H1 (cell line): Measurements from ENCODE around the gene BRSK2. TPM values are rescaled to one million over a fixed set of nuclear protein-coding genes. Genes with fewer than 3 reads are reported as not detected.

Source experiments
- CTCF ChIA-PET: fragments of 300-600 bp; sonication (Branson Sonifier 250); formaldehyde crosslinking; loops from one replicate; lab custom pipeline; 2021; ENCODE audit not compliant: partially characterized antibody; lab: Charles Lee
- POLR2A ChIA-PET: fragments of 300-600 bp; sonication (Branson Sonifier 250); formaldehyde crosslinking; loops from one replicate; lab custom pipeline; 2021; ENCODE audit warnings: inconsistent platforms; ENCODE audit not compliant: partially characterized antibody; lab: Charles Lee
- DNase-seq, 2 experiments: peaks; one replicate each; pipeline versions ENCODE4 v3.0.0 to v3.0.0-alpha.2; 2010 to 2022; ENCODE audit warnings: low spot score in 2 of 2, low read depth in 1 of 2, mixed read lengths in 1 of 2
- FAIRE-seq: peaks from 2 replicates; lab custom pipeline; 2011; peaks lifted over from hg19 to GRCh38; lab: Jason Lieb, UNC
- H2AFZ ChIP-seq: 2 replicates; pipeline ENCODE4 v1.8.1; 2012; ENCODE audit warnings: low read length, inconsistent platforms
- H2AK5ac ChIP-seq: 2 replicates; pipeline ENCODE4 v1.6.1; 2013; ENCODE audit warnings: low read depth, low read length
- H2BK120ac ChIP-seq: replicated peaks from 2 replicates; pipeline ENCODE3; 2013; ENCODE audit warnings: low read depth, low read length, inconsistent platforms
- H2BK12ac ChIP-seq: 2 replicates; pipeline ENCODE4 v1.6.1; 2013; ENCODE audit warnings: low read depth, low read length
- H2BK15ac ChIP-seq: 2 replicates; pipeline ENCODE4 v1.6.1; 2013; ENCODE audit warnings: low read length
- H2BK20ac ChIP-seq: 2 replicates; pipeline ENCODE4 v1.6.1; 2013; ENCODE audit warnings: low read length
- H2BK5ac ChIP-seq: 2 replicates; pipeline ENCODE4 v1.6.1; 2013; ENCODE audit warnings: low read depth, low read length
- H3K14ac ChIP-seq: 2 replicates; pipeline ENCODE4 v1.6.1; 2013; ENCODE audit warnings: inconsistent platforms; ENCODE audit not compliant: insufficient read length
- H3K18ac ChIP-seq: 2 replicates; pipeline ENCODE4 v1.6.1; 2013; ENCODE audit warnings: low read length; ENCODE audit errors: extremely low read depth
- H3K23ac ChIP-seq: 2 replicates; pipeline ENCODE4 v1.6.1; 2013; ENCODE audit warnings: inconsistent platforms; ENCODE audit not compliant: insufficient read length
- H3K23me2 ChIP-seq: 2 replicates; pipeline ENCODE4 v1.6.1; 2013; ENCODE audit warnings: low read depth, low read length
- H3K27ac ChIP-seq: 2 replicates; pipeline ENCODE4 v1.6.1; 2011; ENCODE audit warnings: low read depth, low read length, inconsistent platforms
- H3K27me3 ChIP-seq, 4 experiments: replicated peaks in 1 of 4; 1 replicate in 1 of 4; 2 replicates in 3 of 4; pipeline versions ENCODE4 v1.6.1 to v1.8.1; 2011 to 2013; ENCODE audit warnings: low read length in 3 of 4, mild to moderate bottlenecking in 3 of 4, inconsistent platforms in 2 of 4, mixed read lengths in 2 of 4, moderate library complexity in 1 of 4; ENCODE audit not compliant: control insufficient read depth in 3 of 4, insufficient read depth in 3 of 4; ENCODE audit errors: extremely low read depth in 1 of 4
- H3K36me3 ChIP-seq, 4 experiments: 2 replicates each; pipeline versions ENCODE4 v1.6.1 to v1.8.1; 2011 to 2013; ENCODE audit warnings: mild to moderate bottlenecking in 4 of 4, low read length in 3 of 4, moderate library complexity in 2 of 4, control low read depth in 1 of 4, inconsistent platforms in 1 of 4; ENCODE audit not compliant: insufficient read depth in 4 of 4, control insufficient read depth in 2 of 4
- H3K4ac ChIP-seq: replicated peaks from 2 replicates; pipeline ENCODE3; 2013; ENCODE audit warnings: low read length, low read depth, mixed read lengths, inconsistent platforms; ENCODE audit not compliant: insufficient read length
- H3K4me1 ChIP-seq, 4 experiments: replicated peaks in 1 of 4; 1 replicate in 1 of 4; 2 replicates in 3 of 4; pipeline versions ENCODE4 v1.6.1 to v1.8.1; 2011 to 2013; ENCODE audit warnings: low read length in 3 of 4, inconsistent platforms in 2 of 4, mixed read lengths in 1 of 4; ENCODE audit not compliant: insufficient read depth in 4 of 4, control insufficient read depth in 3 of 4
- H3K4me2 ChIP-seq, 2 experiments: 2 replicates each; pipeline versions ENCODE4 v1.6.1 to v1.8.1; 2011 to 2013; ENCODE audit warnings: low read depth in 2 of 2, low read length in 2 of 2, control low read depth in 1 of 2, inconsistent platforms in 1 of 2, mild to moderate bottlenecking in 1 of 2; ENCODE audit not compliant: insufficient read depth in 1 of 2
- H3K4me3 ChIP-seq, 4 experiments: fragments of 200-600, 300-600 bp in 1 of 4; sonication (generic), shearing (Covaris generic), sonication (Bioruptor Twin) in 1 of 4; 2 replicates each; pipeline versions ENCODE4 v1.5.1 to v1.8.1; 2011 to 2016; ENCODE audit warnings: low read length in 4 of 4, low read depth in 3 of 4, control low read depth in 2 of 4, inconsistent platforms in 2 of 4, mild to moderate bottlenecking in 2 of 4, mixed read lengths in 1 of 4, moderate library complexity in 1 of 4; ENCODE audit not compliant: insufficient read depth in 2 of 4; ENCODE audit errors: extremely low read depth in 1 of 4
- H3K56ac ChIP-seq: replicated peaks from 2 replicates; pipeline ENCODE3; 2013; ENCODE audit warnings: low read depth, mild to moderate bottlenecking, mixed read lengths, low read length, inconsistent platforms; ENCODE audit not compliant: insufficient read length
- H3K79me1 ChIP-seq: 2 replicates; pipeline ENCODE4 v1.6.1; 2013; ENCODE audit warnings: low read depth, low read length, control low read depth
- H3K79me2 ChIP-seq, 2 experiments: 2 replicates each; pipeline versions ENCODE4 v1.6.1 to v1.8.1; 2012 to 2013; ENCODE audit warnings: low read length in 2 of 2, mild to moderate bottlenecking in 2 of 2, inconsistent platforms in 1 of 2; ENCODE audit not compliant: insufficient read depth in 2 of 2, control insufficient read depth in 1 of 2
- H3K9ac ChIP-seq, 4 experiments: replicated peaks in 1 of 4; 1 replicate in 1 of 4; 2 replicates in 3 of 4; pipeline versions ENCODE4 v1.6.1 to v1.8.1; 2011 to 2013; ENCODE audit warnings: low read depth in 3 of 4, low read length in 3 of 4, control low read depth in 2 of 4, mild to moderate bottlenecking in 2 of 4, moderate library complexity in 2 of 4, inconsistent platforms in 1 of 4; ENCODE audit errors: extremely low read depth in 1 of 4
- H3K9me3 ChIP-seq, 2 experiments: 2 replicates each; pipeline versions ENCODE4 v1.6.1 to v1.8.1; 2012 to 2013; ENCODE audit warnings: mild to moderate bottlenecking in 2 of 2, moderate library complexity in 2 of 2, control low read depth in 1 of 2, inconsistent platforms in 1 of 2, low read depth in 1 of 2, low read length in 1 of 2, mixed read lengths in 1 of 2; ENCODE audit not compliant: insufficient read depth in 2 of 2
- H4K20me1 ChIP-seq, 2 experiments: replicated peaks in 1 of 2; 2 replicates each; pipeline versions ENCODE3 to v1.8.1; 2011 to 2013; ENCODE audit warnings: inconsistent platforms in 2 of 2, low read length in 2 of 2, mild to moderate bottlenecking in 1 of 2; ENCODE audit not compliant: insufficient read depth in 2 of 2, control insufficient read depth in 1 of 2
- H4K5ac ChIP-seq: 2 replicates; pipeline ENCODE4 v1.6.1; 2013; ENCODE audit warnings: low read length, low read depth, mixed read lengths, inconsistent platforms; ENCODE audit not compliant: insufficient read length
- H4K8ac ChIP-seq: 2 replicates; pipeline ENCODE4 v1.8.0; 2013; ENCODE audit warnings: mild to moderate bottlenecking, moderate library complexity, low read length, inconsistent platforms; ENCODE audit not compliant: insufficient read depth; ENCODE audit errors: extremely low read depth
- H4K91ac ChIP-seq: replicated peaks from 2 replicates; pipeline ENCODE3; 2013; ENCODE audit warnings: low read length, mixed read lengths, inconsistent platforms; ENCODE audit not compliant: insufficient read length
- BACH1 ChIP-seq: IDR thresholded peaks from 2 replicates; pipeline ENCODE4 v1.6.1; 2012; ENCODE audit warnings: low read length, improper control_type of control experiment
- GABPA ChIP-seq: IDR thresholded peaks from 2 replicates; pipeline ENCODE4 v1.6.1; 2011; ENCODE audit warnings: mild to moderate bottlenecking, low read length, moderate library complexity, borderline replicate concordance; ENCODE audit not compliant: insufficient read depth
- HDAC6 ChIP-seq: IDR thresholded peaks from one replicate; pipeline ENCODE4 v1.7.1; 2012; ENCODE audit warnings: low read depth, mild to moderate bottlenecking, inconsistent platforms, low read length, moderate library complexity
- KDM1A ChIP-seq: fragments of 200-600, 300-600 bp; sonication (generic); IDR thresholded peaks from 2 replicates; pipeline ENCODE4 v1.7.1; 2016; ENCODE audit warnings: mild to moderate bottlenecking, low read length, borderline replicate concordance
- MAFK ChIP-seq: IDR thresholded peaks from 2 replicates; pipeline ENCODE4 v1.6.1; 2012; ENCODE audit warnings: low read depth, mild to moderate bottlenecking, improper control_type of control experiment, low read length
- POU5F1 ChIP-seq: IDR thresholded peaks from 2 replicates; pipeline ENCODE4 v1.6.1; 2011; ENCODE audit warnings: low read depth, mild to moderate bottlenecking, low read length, moderate library complexity
- RFX5 ChIP-seq: IDR thresholded peaks from 2 replicates; pipeline ENCODE4 v1.6.1; 2011; ENCODE audit warnings: low read depth, low read length, improper control_type of control experiment, borderline replicate concordance
- RXRA ChIP-seq: IDR thresholded peaks from 2 replicates; pipeline ENCODE4 v1.6.1; 2011; ENCODE audit warnings: low read depth, mild to moderate bottlenecking, low read length, moderate library complexity; ENCODE audit not compliant: insufficient read depth
- SIN3A ChIP-seq, 2 experiments: IDR thresholded peaks in 1 of 2; conservative IDR thresholded peaks in 1 of 2; 2 replicates each; pipeline ENCODE4 v1.6.1; 2011 to 2012; ENCODE audit warnings: low read length in 2 of 2, improper control_type of control experiment in 1 of 2, low read depth in 1 of 2, mild to moderate bottlenecking in 1 of 2
- SP4 ChIP-seq: IDR thresholded peaks from 2 replicates; pipeline ENCODE4 v1.6.1; 2012; ENCODE audit warnings: low read length, inconsistent platforms
- WGBS, 2 experiments: shearing (Covaris generic) in 1 of 2; methylation state at CpG; one replicate each; pipeline versions ENCODE4 v1.1.6 to v1.1.7; 2013 to 2015; ENCODE audit warnings: low lambda C conversion rate in 2 of 2, mixed read lengths in 2 of 2, inconsistent platforms in 1 of 2, low coverage in 1 of 2, missing lambda C conversion rate in 1 of 2; ENCODE audit not compliant: insufficient replicate concordance in 2 of 2, insufficient coverage in 1 of 2, insufficient read length in 1 of 2; ENCODE audit errors: extremely low coverage in 1 of 2, missing lambda C conversion rate in 1 of 2; 5-methylcytosine and 5-hydroxymethylcytosine counted together
- polyA plus RNA-seq, 7 experiments: library from polyadenylated mRNA; depleted of rRNA in 3 of 7; stranded (reverse) in 5 of 7; unstranded in 2 of 7; fragments of >200 nt in 5 of 7; fragments of 200-250 nt in 2 of 7; gene quantifications; 1 replicate in 5 of 7; 2 replicates in 1 of 7; 4 replicates in 1 of 7; pipeline versions ENCODE4 v1.2.1 to v1.2.3, GENCODE V29; 2011 to 2013; ENCODE audit warnings: missing spikeins in 2 of 7, mixed read lengths in 2 of 7
- total RNA-seq: library from RNA; stranded (reverse); fragmentation: NEBNext Ultra II Directional; extraction: Animal tissue kit (Norgen Biotek cat#: 25700); gene quantifications from 2 replicates; pipeline ENCODE4 v1.2.1, GENCODE V29; 2021
- TF ChIP-seq, protein P1 (sequence below): IDR thresholded peaks from 2 replicates; pipeline ENCODE4 v1.6.1; 2011; ENCODE audit warnings: low read depth, mild to moderate bottlenecking, low read length; ENCODE audit not compliant: insufficient read depth

The BRSK2 gene
- total and polyA plus RNA-seq, 2 of the 8 experiments (the other 6 are each of a cell fraction or from before 2014, with no cell fraction given) = 17.3 to 27.1 TPM

GRCh38 chr11:1487851-1488574 is 98.3 kb downstream of the BRSK2 start:
- H4K91ac ChIP-seq = no peak overlapping the region
- H4K20me1 ChIP-seq = peaks cover 0 to 25% of the 10 kb centered on the region in 2 experiments
- peak overlapping the region; percentile 60; the same call in 1 of the 2 replicates for H4K8ac ChIP-seq
- no peaks in the 10 kb centered on the region for H3K9me3 ChIP-seq
- no peak overlapping the region for H3K4me2 ChIP-seq
- H3K56ac ChIP-seq = no peak overlapping the region
- H3K27me3 ChIP-seq = no peaks in the 10 kb centered on the region
- H3K27ac ChIP-seq = no peak overlapping the region
- H3K79me2 ChIP-seq = peaks cover 3 to 8% of the 10 kb centered on the region in 2 experiments; a peak in 3 of 4 replicates
- H3K4ac ChIP-seq = no peak overlapping the region
- H3K23ac ChIP-seq = no peak overlapping the region
- no peak overlapping the region for H2BK15ac ChIP-seq
- WGBS, 2 experiments = 94% methylated on average over 21 of the region's 23 CpGs; no CpG with 5 or more reads in 1 of the 2 experiments
- H2BK5ac ChIP-seq = peak overlapping the region; percentile 35; the same call in 1 of the 2 replicates
- H3K36me3 ChIP-seq = no peaks in the 10 kb centered on the region
- H2AFZ ChIP-seq = no peak overlapping the region
- H2BK20ac ChIP-seq = no peak overlapping the region
- H3K4me3 ChIP-seq = no peak overlapping the region
- no peak overlapping the region for H2AK5ac ChIP-seq
- FAIRE-seq (no peak), DNase-seq (no peak)
- no peak overlapping the region for H2BK120ac ChIP-seq
- H3K14ac ChIP-seq = no peak overlapping the region
- no peak overlapping the region for H3K9ac ChIP-seq
- peaks cover 12% of the 10 kb centered on the region for H3K79me1 ChIP-seq
- no peak overlapping the region for H2BK12ac ChIP-seq
- H3K18ac ChIP-seq = no peak overlapping the region; the same call in 1 of the 2 replicates
- H3K4me1 ChIP-seq = peaks cover 0 to 5% (median under 1%) of the 10 kb centered on the region in 4 experiments; a peak in 2 of 7 replicates
- 0 out of 2 replicates have a peak, but pooled peaks cover 5% of the 10 kb centered on the region for H3K23me2 ChIP-seq
- ChIA-PET CTCF (interaction anchor here (0.6 to 1.5 kb wide), 5 partner anchors 17 to 185 kb away, joined by 3 to 5 read pairs (median 3); no protein-coding TSS in a partner anchor), POLR2A (no interaction called here)
- no peak overlapping the region for H4K5ac ChIP-seq
- TF ChIP-seq RXRA (no peak), HDAC6 (no peak), RFX5 (no peak), POU5F1 (no peak), SP4 (no peak), SIN3A (conservative IDR thresholded peaks at IDR 0.05 in 1 of 2, IDR thresholded peaks at IDR 0.05 in 1 of 2; ENCODE audit: low read depth in 1 of 2, low read length in 2 of 2) (no peak), MAFK (no peak), BACH1 (no peak), GABPA (no peak), KDM1A (no peak)
- TF ChIP-seq, protein P1, sequence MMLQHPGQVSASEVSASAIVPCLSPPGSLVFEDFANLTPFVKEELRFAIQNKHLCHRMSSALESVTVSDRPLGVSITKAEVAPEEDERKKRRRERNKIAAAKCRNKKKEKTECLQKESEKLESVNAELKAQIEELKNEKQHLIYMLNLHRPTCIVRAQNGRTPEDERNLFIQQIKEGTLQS = no peak
